Keratinocyte (primary cell): ENCODE results near the gene APOL1. TPM values are rescaled to one million over a fixed set of nuclear protein-coding genes. Genes with fewer than 3 reads are reported as not detected.

Experiments used
- DNase-seq: peaks from one replicate; pipeline ENCODE4 v3.0.0-alpha.2; 2011; ENCODE audit warnings: low read depth, missing footprints, low spot score
- FAIRE-seq: peaks from 2 replicates; lab custom pipeline; 2011; peaks lifted over from hg19 to GRCh38; lab: Jason Lieb, UNC
- H2AFZ ChIP-seq: 2 replicates; pipeline ENCODE4 v1.6.0; 2012; ENCODE audit warnings: low read length, control low read depth, inconsistent platforms; ENCODE audit not compliant: control insufficient read depth
- H3K27ac ChIP-seq: 2 replicates; pipeline ENCODE4 v1.5.1; 2011; ENCODE audit warnings: low read length; ENCODE audit not compliant: control insufficient read depth, insufficient read depth
- H3K27me3 ChIP-seq: 3 replicates; pipeline ENCODE4 v1.6.0; 2011; ENCODE audit warnings: low read length; ENCODE audit not compliant: control insufficient read depth, insufficient read depth; ENCODE audit errors: extremely low read depth
- H3K36me3 ChIP-seq, 2 experiments: 2 replicates in 1 of 2; 3 replicates in 1 of 2; pipeline ENCODE4 v1.5.1; 2011; ENCODE audit warnings: low read length in 2 of 2, mild to moderate bottlenecking in 1 of 2; ENCODE audit not compliant: control insufficient read depth in 2 of 2, insufficient read depth in 2 of 2; ENCODE audit errors: extremely low read depth in 1 of 2
- H3K4me1 ChIP-seq: 3 replicates; pipeline ENCODE4 v1.5.1; 2011; ENCODE audit warnings: low read length; ENCODE audit not compliant: control insufficient read depth, insufficient read depth; ENCODE audit errors: extremely low read depth
- H3K4me2 ChIP-seq: 3 replicates; pipeline ENCODE4 v1.6.0; 2011; ENCODE audit warnings: low read depth, low read length; ENCODE audit not compliant: control insufficient read depth, insufficient read depth; ENCODE audit errors: extremely low read depth
- H3K4me3 ChIP-seq, 3 experiments: fragments of 200-600 bp in 1 of 3; sonication (generic) in 1 of 3; 2 replicates in 2 of 3; 3 replicates in 1 of 3; pipeline ENCODE4 v1.5.1; 2011 to 2016; ENCODE audit warnings: low read length in 3 of 3, mild to moderate bottlenecking in 3 of 3, control low read depth in 2 of 3, inconsistent platforms in 1 of 3, low read depth in 1 of 3, mixed read lengths in 1 of 3, mixed run types in 1 of 3, moderate library complexity in 1 of 3; ENCODE audit not compliant: control insufficient read depth in 2 of 3, insufficient read depth in 2 of 3; ENCODE audit errors: extremely low read depth in 1 of 3
- H3K79me2 ChIP-seq: 2 replicates; pipeline ENCODE4 v1.6.0; 2012; ENCODE audit warnings: low read length; ENCODE audit not compliant: control insufficient read depth, insufficient read depth
- H3K9ac ChIP-seq: 3 replicates; pipeline ENCODE4 v1.6.0; 2011; ENCODE audit warnings: low read length; ENCODE audit not compliant: control insufficient read depth, insufficient read depth; ENCODE audit errors: extremely low read depth
- H3K9me1 ChIP-seq: 3 replicates; pipeline ENCODE4 v1.6.0; 2011; ENCODE audit warnings: low read length; ENCODE audit not compliant: control insufficient read depth, insufficient read depth; ENCODE audit errors: extremely low read depth
- H3K9me3 ChIP-seq: 2 replicates; pipeline ENCODE4 v1.5.1; 2012; ENCODE audit warnings: low read depth, low read length; ENCODE audit not compliant: control insufficient read depth
- H4K20me1 ChIP-seq: 3 replicates; pipeline ENCODE4 v1.6.0; 2011; ENCODE audit warnings: low read length; ENCODE audit not compliant: control insufficient read depth, insufficient read depth; ENCODE audit errors: extremely low read depth
- EZH2 ChIP-seq: IDR thresholded peaks from one replicate; pipeline ENCODE4 v1.6.1; 2012; ENCODE audit warnings: inconsistent platforms, mild to moderate bottlenecking, low read length, moderate library complexity
- dilution Hi-C: fragments of 300-500 bp; cut with MboI; formaldehyde crosslinking; loops from one replicate; pipeline ENCODE4 v1.7.0; 2020; ENCODE audit warnings: low sequenced_read_pairs; ENCODE audit not compliant: extremely low pct_ligation_motif_present
- polyA plus RNA-seq, 5 experiments: library from polyadenylated mRNA; depleted of rRNA in 3 of 5; stranded (reverse) in 3 of 5; stranded (forward) in 1 of 5; unstranded in 1 of 5; fragments of >200 nt; gene quantifications; 1 replicate in 1 of 5; 2 replicates in 3 of 5; 3 replicates in 1 of 5; pipeline versions ENCODE4 v1.2.1 to v1.2.3, GENCODE V29; 2011 to 2012; ENCODE audit warnings: missing spikeins in 2 of 5, low read depth in 1 of 5, low replicate concordance in 1 of 5
- TF ChIP-seq, protein P1 (sequence below), 3 experiments: IDR thresholded peaks in 1 of 3; conservative IDR thresholded peaks in 1 of 3; optimal IDR thresholded peaks in 1 of 3; 2 replicates in 2 of 3; 3 replicates in 1 of 3; pipeline versions ENCODE3 to v1.5.1; 2011; ENCODE audit warnings: low read length in 3 of 3, mild to moderate bottlenecking in 3 of 3, moderate library complexity in 2 of 3, control low read depth in 1 of 3, inconsistent platforms in 1 of 3; ENCODE audit not compliant: insufficient read depth in 2 of 3; ENCODE audit errors: extremely low read depth in 1 of 3

APOL1 gene
- polyA plus RNA-seq, 1 donor (not counting 4 experiments of a cell fraction or from before 2014, with no cell fraction given): 3.0 TPM

DNA sequence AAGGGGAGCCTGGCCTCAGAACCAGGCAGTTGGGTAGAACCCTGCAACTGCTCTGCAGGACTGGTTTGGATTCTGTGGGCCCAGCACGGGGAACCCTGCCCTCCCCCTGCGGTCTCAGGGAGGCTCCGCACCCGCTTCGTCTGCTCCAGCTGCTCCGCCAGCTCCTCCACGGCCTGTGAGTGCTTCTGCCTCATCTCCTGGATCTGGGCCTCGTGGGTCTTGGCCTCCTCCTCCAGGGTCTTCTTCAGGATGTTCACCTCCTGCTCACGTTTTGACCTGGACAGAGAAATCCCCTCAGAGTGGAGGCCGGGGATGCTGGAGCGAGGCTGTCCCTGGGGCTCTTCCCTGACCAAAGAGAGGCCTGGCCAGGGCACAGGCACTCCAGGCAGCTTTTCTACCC is 41.9 kb downstream of the APOL1 start:
- Histone ChIP-seq H3K9me3 (no peaks in the 10 kb centered on the region), H3K79me2 (peaks cover 53% of the 10 kb centered on the region), H4K20me1 (peaks cover 49% of the 10 kb centered on the region), H3K4me2 (no peak overlapping the region), H3K27ac (no peak overlapping the region), H3K4me3 (no peak overlapping the region), H3K9me1 (no peaks in the 10 kb centered on the region), H3K4me1 (no peaks in the 10 kb centered on the region), H3K9ac (no peak overlapping the region), H3K36me3 (peaks cover 68 to 79% of the 10 kb centered on the region in 2 experiments), H3K27me3 (no peaks in the 10 kb centered on the region), H2AFZ (no peak overlapping the region)
- no peak for TF ChIP-seq EZH2
- TF ChIP-seq, protein P1, sequence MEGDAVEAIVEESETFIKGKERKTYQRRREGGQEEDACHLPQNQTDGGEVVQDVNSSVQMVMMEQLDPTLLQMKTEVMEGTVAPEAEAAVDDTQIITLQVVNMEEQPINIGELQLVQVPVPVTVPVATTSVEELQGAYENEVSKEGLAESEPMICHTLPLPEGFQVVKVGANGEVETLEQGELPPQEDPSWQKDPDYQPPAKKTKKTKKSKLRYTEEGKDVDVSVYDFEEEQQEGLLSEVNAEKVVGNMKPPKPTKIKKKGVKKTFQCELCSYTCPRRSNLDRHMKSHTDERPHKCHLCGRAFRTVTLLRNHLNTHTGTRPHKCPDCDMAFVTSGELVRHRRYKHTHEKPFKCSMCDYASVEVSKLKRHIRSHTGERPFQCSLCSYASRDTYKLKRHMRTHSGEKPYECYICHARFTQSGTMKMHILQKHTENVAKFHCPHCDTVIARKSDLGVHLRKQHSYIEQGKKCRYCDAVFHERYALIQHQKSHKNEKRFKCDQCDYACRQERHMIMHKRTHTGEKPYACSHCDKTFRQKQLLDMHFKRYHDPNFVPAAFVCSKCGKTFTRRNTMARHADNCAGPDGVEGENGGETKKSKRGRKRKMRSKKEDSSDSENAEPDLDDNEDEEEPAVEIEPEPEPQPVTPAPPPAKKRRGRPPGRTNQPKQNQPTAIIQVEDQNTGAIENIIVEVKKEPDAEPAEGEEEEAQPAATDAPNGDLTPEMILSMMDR (optimal IDR thresholded peaks at IDR 0.05 in 1 of 3, IDR thresholded peaks at IDR 0.05 in 1 of 3, conservative IDR thresholded peaks at IDR 0.05 in 1 of 3; ENCODE audit: extremely low read depth in 1 of 3, insufficient read depth in 2 of 3, low read length in 3 of 3): no peak
- FAIRE-seq (no peak), DNase-seq (no peak)
- dilution Hi-C loops: no loop called here

DNA sequence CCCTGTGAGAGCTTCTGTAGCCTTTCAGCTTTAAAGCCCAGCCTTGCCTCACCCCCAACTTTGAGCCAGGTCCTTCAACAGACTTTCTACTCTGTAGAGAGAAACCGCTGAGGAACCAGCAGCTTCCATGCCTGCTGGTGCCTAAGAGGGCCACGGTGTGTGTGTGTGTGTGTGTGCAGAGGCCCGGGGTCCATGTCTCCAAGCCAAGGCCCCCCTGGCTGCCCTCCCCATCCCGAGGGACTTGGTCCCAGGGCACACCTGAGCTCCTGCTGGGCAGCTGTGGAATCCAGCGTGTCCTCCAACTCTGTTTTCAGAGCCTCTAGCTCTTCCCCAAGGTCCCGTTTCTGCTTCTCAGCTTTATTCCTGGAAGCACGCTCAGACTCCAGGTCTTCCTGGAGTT is 42.3 kb downstream of the APOL1 start:
- FAIRE-seq: no peak
- Histone ChIP-seq H3K4me1 (no peaks in the 10 kb centered on the region), H3K4me2 (no peak overlapping the region), H3K9me3 (no peaks in the 10 kb centered on the region), H2AFZ (no peak overlapping the region), H3K36me3 (peaks cover 71 to 81% of the 10 kb centered on the region in 2 experiments), H3K27ac (no peak overlapping the region), H3K79me2 (peaks cover 57% of the 10 kb centered on the region), H3K9ac (no peak overlapping the region), H3K4me3 (no peak overlapping the region), H4K20me1 (peaks cover 50% of the 10 kb centered on the region), H3K9me1 (no peaks in the 10 kb centered on the region), H3K27me3 (no peaks in the 10 kb centered on the region)
- TF ChIP-seq EZH2: no peak
- TF ChIP-seq, protein P1 (optimal IDR thresholded peaks at IDR 0.05 in 1 of 3, IDR thresholded peaks at IDR 0.05 in 1 of 3, conservative IDR thresholded peaks at IDR 0.05 in 1 of 3; ENCODE audit: extremely low read depth in 1 of 3, insufficient read depth in 2 of 3, low read length in 3 of 3): no peak
- dilution Hi-C loops: no loop called here
- no peak for DNase-seq
